Effector memory CD4-positive, alpha-beta T cell (primary cell): ENCODE measurements around the gene COL4A6.

Experiments used
- DNase-seq, 3 donors: peaks; one replicate each; pipeline ENCODE4 v3.0.0-alpha.2; 2020
- H3K27ac ChIP-seq: 2 replicates; pipeline ENCODE4 v1.7.0; 2013; ENCODE audit warnings: mild to moderate bottlenecking, low read length, moderate library complexity; ENCODE audit not compliant: insufficient read depth, poor library complexity, severe bottlenecking
- H3K27me3 ChIP-seq: replicated peaks from 2 replicates; pipeline ENCODE4 v1.7.0; 2013; ENCODE audit warnings: mild to moderate bottlenecking, low read length; ENCODE audit not compliant: insufficient read depth, control insufficient read depth, poor library complexity, severe bottlenecking
- H3K36me3 ChIP-seq: 2 replicates; pipeline ENCODE4 v1.7.0; 2013; ENCODE audit warnings: mild to moderate bottlenecking, low read length, moderate library complexity; ENCODE audit not compliant: control insufficient read depth, insufficient read depth
- H3K4me1 ChIP-seq: 2 replicates; pipeline ENCODE4 v1.7.0; 2013; ENCODE audit warnings: low read length, mild to moderate bottlenecking; ENCODE audit not compliant: control insufficient read depth, insufficient read depth, poor library complexity, severe bottlenecking
- H3K4me3 ChIP-seq: 2 replicates; pipeline ENCODE4 v1.7.0; 2013; ENCODE audit warnings: low read length, low read depth, mild to moderate bottlenecking; ENCODE audit not compliant: insufficient read depth, poor library complexity, severe bottlenecking
- H3K9me3 ChIP-seq: 2 replicates; pipeline ENCODE4 v1.7.0; 2013; ENCODE audit warnings: mild to moderate bottlenecking, low read length, moderate library complexity; ENCODE audit not compliant: control insufficient read depth

The COL4A6 gene

DNA sequence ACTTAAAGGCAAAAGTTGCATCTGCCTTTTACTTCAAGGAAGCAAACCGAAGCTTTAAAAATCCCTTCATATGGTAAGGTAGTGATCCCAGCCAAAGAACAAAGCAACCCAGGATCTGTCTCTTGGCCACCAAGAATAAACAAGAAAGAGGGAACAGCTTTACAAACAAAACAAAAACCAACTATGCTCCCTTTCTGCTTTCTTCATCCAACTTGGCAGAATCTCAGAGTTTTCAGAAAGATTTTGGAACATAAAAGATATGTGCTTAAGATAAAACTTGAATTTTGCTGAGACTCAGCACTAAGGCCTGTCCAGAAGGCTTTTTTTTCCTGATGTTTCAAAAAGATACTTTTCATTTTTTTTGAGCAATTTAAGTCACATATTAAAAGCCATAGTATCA lies 94.0 kb downstream of the COL4A6 start:
- Histone ChIP-seq H3K4me3 (no peak overlapping the region), H3K27me3 (no peaks in the 10 kb centered on the region), H3K4me1 (no peaks in the 10 kb centered on the region), H3K36me3 (no peaks in the 10 kb centered on the region), H3K9me3 (no peaks in the 10 kb centered on the region), H3K27ac (no peak overlapping the region)
- no peak for DNase-seq

DNA sequence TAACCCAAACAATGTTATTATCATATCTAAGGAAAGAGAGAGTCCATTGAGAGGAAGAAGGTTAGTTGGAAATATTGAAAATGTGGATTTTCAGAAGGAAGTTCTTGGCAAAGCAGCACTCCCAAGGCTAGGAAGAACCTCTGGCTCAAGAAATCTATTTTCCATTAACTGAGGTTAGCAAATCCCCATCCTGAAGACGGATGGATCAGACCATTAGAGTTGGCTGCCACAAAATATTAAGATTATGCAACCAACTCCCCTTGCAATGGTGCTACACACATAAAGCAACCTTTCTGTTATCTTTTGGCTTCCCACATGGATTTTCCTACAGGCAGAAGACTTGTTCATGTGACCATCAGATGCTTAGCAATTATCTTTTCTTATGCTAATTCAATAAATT lies 96.3 kb downstream of the COL4A6 start:
- DNase-seq = no peak
- H3K27ac ChIP-seq = no peak overlapping the region
- no peaks in the 10 kb centered on the region for H3K9me3 ChIP-seq
- no peaks in the 10 kb centered on the region for H3K36me3 ChIP-seq
- no peaks in the 10 kb centered on the region for H3K4me1 ChIP-seq
- no peak overlapping the region for H3K4me3 ChIP-seq
- H3K27me3 ChIP-seq = no peaks in the 10 kb centered on the region

DNA sequence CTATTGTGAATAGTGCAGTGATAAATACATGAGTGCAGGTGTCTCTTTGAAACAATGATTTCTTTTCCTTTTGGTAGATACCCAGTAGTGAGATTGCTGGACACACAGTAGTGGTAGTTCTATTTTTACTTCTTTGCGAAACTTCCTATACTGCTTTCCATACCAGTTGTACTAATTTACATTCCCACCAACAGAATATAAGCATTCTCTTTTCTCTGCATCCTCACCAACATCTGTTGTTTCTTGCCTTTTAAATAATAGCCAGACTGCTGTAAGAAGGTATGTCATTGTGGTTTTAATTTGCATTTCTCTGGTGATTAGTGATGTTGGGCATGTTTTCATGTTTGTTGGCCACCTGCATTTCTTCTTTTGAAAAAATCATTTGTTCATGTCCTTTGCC lies 105.9 kb downstream of the COL4A6 start:
- Histone ChIP-seq H3K4me1 (no peaks in the 10 kb centered on the region), H3K27ac (no peak overlapping the region), H3K4me3 (no peak overlapping the region), H3K9me3 (no peaks in the 10 kb centered on the region), H3K36me3 (no peaks in the 10 kb centered on the region), H3K27me3 (no peaks in the 10 kb centered on the region)
- no peak for DNase-seq

DNA sequence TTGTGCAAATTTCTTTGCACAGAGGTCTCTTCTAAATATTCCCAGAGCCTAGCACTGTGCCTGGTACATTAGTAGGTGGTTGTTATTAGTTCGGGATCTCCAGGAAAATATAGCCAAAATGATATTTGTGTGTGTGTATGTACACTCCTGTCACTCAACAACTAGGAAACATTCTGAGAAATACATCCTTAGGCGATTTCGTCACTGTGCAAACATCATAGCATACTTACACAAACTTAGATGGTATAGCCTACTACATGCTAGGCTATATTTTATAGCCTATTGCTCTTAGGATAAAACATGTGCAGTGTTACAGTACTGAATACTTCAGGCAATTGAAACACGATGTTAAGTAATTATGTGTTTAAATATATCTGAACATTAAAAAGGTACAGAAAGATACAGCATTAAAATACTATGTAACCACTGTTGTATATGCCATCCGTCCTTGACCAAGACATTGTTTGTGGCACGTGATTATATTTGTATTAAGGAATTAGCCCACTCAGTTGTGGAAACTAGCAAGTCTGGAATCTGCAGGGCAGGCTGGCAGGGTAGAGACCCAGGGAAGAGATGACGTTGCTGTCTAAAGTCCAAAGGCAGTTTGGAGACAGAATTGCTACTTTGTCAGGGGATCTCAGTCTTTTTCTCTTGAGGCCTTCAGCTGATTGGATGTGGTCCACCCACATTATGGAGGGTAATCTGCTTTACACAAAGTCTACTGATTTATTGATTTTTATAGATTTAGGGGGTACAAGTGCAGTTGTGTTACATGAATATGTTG lies 106.9 kb downstream of the COL4A6 start:
- H3K27me3 ChIP-seq = no peaks in the 10 kb centered on the region
- no peaks in the 10 kb centered on the region for H3K9me3 ChIP-seq
- no peak overlapping the region for H3K4me3 ChIP-seq
- DNase-seq = no peak
- no peaks in the 10 kb centered on the region for H3K36me3 ChIP-seq
- H3K27ac ChIP-seq = no peak overlapping the region
- no peaks in the 10 kb centered on the region for H3K4me1 ChIP-seq

DNA sequence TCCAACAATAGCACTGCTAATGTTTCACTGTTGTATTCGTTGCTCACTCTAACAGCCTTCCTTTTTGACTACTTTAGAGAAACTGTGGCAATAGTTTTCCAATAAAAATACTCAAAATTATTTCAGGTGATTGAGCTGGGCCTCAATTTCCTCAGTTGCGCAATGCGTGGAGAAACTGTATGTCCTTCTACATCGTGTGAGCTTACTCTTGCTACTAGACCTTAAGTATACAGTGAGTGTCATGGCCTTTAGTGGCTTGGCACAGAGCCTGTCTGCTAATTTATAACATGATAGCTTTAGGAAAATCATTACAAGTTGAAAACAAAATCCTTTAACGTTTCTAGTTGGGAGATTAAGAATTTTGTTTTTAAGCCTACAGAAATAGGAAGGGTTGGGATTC lies 114.5 kb downstream of the COL4A6 start:
- Histone ChIP-seq H3K36me3 (no peaks in the 10 kb centered on the region), H3K4me3 (no peak overlapping the region), H3K4me1 (no peaks in the 10 kb centered on the region), H3K27ac (no peak overlapping the region), H3K27me3 (no peaks in the 10 kb centered on the region), H3K9me3 (no peaks in the 10 kb centered on the region)
- DNase-seq = no peak

DNA sequence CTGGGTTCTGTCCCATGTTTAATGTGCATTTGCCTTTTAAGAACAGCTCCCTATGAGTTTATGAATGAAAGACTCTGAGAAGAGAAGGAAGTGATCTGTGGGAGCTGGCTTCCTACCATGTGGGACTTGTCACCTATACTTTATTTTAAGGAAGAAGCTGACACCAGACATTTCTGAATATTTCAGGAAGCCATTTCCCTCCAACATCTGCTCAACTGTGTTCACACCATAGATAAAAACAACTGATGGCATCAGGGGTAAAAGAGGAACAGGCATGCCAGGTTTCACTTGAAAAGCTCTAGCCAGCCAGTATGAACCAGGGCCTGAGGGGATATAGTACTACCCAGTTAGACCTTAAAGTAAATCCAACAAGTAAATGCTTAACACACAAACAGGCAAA lies 116.0 kb downstream of the COL4A6 start:
- H3K27ac ChIP-seq = no peak overlapping the region
- no peaks in the 10 kb centered on the region for H3K4me1 ChIP-seq
- H3K9me3 ChIP-seq = no peaks in the 10 kb centered on the region
- no peaks in the 10 kb centered on the region for H3K36me3 ChIP-seq
- H3K27me3 ChIP-seq = no peaks in the 10 kb centered on the region
- no peak for DNase-seq
- H3K4me3 ChIP-seq = no peak overlapping the region

DNA sequence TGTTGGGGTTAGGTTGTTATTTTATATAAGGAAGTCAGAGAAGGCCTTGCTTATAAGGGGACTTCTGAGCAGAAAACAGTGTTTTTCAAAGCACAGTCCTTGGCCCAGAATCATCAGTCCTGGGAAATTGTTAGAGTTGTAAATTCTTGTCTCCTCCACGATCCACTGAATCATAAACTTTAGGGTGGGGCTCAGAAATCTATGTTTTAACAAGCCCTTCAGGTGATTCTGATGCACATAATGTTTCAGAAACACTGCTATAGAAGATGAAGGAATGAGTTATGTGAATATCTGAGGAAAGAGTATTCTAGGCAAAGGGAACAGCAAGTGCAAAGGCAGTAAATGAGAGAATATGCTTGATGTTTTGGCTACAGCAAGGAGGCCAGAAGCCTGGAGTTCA lies 121.8 kb downstream of the COL4A6 start:
- H3K27ac ChIP-seq = no peak overlapping the region
- no peaks in the 10 kb centered on the region for H3K9me3 ChIP-seq
- H3K27me3 ChIP-seq = no peaks in the 10 kb centered on the region
- H3K36me3 ChIP-seq = no peaks in the 10 kb centered on the region
- H3K4me1 ChIP-seq = no peaks in the 10 kb centered on the region
- H3K4me3 ChIP-seq = no peak overlapping the region
- no peak for DNase-seq

DNA sequence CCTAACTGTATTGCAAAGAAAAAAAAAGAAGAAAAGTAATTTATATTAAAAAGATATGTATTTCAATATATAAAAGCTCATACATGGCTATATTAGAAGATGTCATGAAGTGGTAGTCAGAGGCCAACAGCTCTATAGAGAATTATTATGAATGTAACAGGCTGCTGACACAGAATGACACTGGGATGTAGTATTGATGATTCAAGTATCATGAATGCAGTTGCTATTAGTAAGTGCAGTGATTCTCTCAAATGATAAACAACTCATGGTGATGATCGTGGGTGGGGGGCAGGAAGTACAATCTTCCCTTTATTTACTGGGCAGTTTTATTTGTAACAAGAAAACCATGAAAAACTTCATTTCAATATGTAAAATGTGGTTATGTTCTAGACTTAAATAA lies 124.6 kb downstream of the COL4A6 start:
- no peak for DNase-seq

DNA sequence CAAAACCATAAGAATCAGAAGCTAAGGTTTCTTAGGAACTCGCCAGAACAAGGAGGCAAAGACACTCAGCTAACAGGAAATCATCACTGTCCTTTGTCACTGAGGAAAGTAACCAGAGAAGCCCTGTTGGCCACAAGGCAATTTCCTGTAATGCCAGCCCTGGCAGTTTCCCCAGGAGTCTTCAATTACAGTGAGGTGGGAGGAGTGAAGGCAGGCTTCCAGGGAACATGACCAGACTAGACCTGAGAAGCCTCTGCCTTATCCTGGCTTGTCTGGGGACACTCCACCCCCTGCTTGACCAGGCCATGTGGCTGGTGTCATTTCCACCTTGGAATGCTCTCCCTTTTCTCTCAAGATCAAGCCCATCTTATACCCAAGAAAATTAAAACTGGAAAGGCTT lies 125.3 kb downstream of the COL4A6 start:
- Histone ChIP-seq H3K36me3 (no peaks in the 10 kb centered on the region), H3K27me3 (no peaks in the 10 kb centered on the region), H3K27ac (no peak overlapping the region), H3K4me3 (no peak overlapping the region), H3K4me1 (no peaks in the 10 kb centered on the region), H3K9me3 (no peaks in the 10 kb centered on the region)
- DNase-seq = no peak

More for the DNA sequence above, 124.6 kb downstream of the COL4A6 start:
- no peak overlapping the region for H3K4me3 ChIP-seq
- H3K27me3 ChIP-seq = no peaks in the 10 kb centered on the region
- H3K36me3 ChIP-seq = no peaks in the 10 kb centered on the region
- no peaks in the 10 kb centered on the region for H3K4me1 ChIP-seq
- H3K27ac ChIP-seq = no peak overlapping the region
- no peaks in the 10 kb centered on the region for H3K9me3 ChIP-seq

DNA sequence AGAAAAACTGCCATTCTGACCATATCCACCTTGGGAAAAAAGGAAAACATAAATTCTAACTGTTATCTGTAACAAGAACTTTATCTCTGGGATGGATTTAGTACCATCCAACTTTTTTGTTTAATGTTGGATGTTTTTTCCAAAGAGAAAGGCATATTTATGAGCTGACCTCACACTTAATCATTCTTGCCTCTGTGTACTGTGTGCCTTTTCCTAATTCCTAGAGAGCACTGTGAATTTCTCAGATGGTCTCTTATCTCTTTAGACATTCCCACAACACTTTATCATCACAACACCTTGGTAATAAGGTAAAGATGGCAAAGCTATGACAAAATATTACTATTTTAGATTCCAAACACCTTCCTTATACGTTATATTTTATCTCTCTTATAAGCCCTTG lies 126.2 kb downstream of the COL4A6 start:
- no peak for DNase-seq
- no peaks in the 10 kb centered on the region for H3K4me1 ChIP-seq
- H3K27me3 ChIP-seq = no peaks in the 10 kb centered on the region
- no peaks in the 10 kb centered on the region for H3K36me3 ChIP-seq
- H3K4me3 ChIP-seq = no peak overlapping the region
- H3K27ac ChIP-seq = no peak overlapping the region
- H3K9me3 ChIP-seq = no peaks in the 10 kb centered on the region
